IMR-90 (cell line): ENCODE results near the gene JPH3. TPM values are rescaled to one million over a fixed set of nuclear protein-coding genes. Genes with fewer than 3 reads are reported as not detected.

Experiments used
- ATAC-seq: fragments of 200-7000 bp; cut with Tn5 transposase; 2 replicates; pipeline ENCODE4 v1.9.1; 2020; ENCODE audit warnings: low read depth, mild to moderate bottlenecking, moderate library complexity
- BruUV-seq: library from RNA; stranded (reverse); fragments of 400-500 nt; replicated peaks from 2 replicates; lab custom pipeline; 2021; lab: Mats Ljungman, UMichigan
- CTCF ChIA-PET: fragments of 300-600 bp; formaldehyde crosslinking; extraction: SDS; loops from one replicate; lab custom pipeline; 2021; ENCODE audit warnings: antibody characterized with exemption; lab: Yijun Ruan, JAX
- POLR2A ChIA-PET: fragments of 300-600 bp; sonication (Branson Sonifier 250); formaldehyde crosslinking; loops from one replicate; lab custom pipeline; 2022; ENCODE audit warnings: antibody characterized with exemption; ENCODE audit not compliant: unreplicated experiment; lab: Charles Lee
- DNase-seq: peaks from one replicate; pipeline ENCODE4 v3.0.0; 2013
- H2AFZ ChIP-seq: replicated peaks from 2 replicates; pipeline ENCODE3; 2013; ENCODE audit warnings: low read length, mild to moderate bottlenecking; ENCODE audit not compliant: poor library complexity
- H2AK5ac ChIP-seq: 2 replicates; pipeline ENCODE4 v1.6.1; 2013; ENCODE audit warnings: low read depth, low read length, inconsistent platforms
- H2AK9ac ChIP-seq: replicated peaks from 2 replicates; pipeline ENCODE3; 2013; ENCODE audit warnings: mild to moderate bottlenecking, low read depth, low read length, moderate library complexity; ENCODE audit not compliant: poor library complexity
- H2BK120ac ChIP-seq: 2 replicates; pipeline ENCODE4 v1.6.1; 2013; ENCODE audit warnings: low read depth, low read length, inconsistent platforms
- H2BK15ac ChIP-seq: 3 replicates; pipeline ENCODE4 v1.6.1; 2013; ENCODE audit warnings: low read depth, low read length, inconsistent platforms
- H2BK20ac ChIP-seq: 2 replicates; pipeline ENCODE4 v1.6.1; 2013; ENCODE audit warnings: low read depth, mild to moderate bottlenecking, inconsistent platforms, low read length, moderate library complexity
- H2BK5ac ChIP-seq: 2 replicates; pipeline ENCODE4 v1.6.1; 2013; ENCODE audit warnings: mild to moderate bottlenecking, low read depth, low read length, inconsistent platforms; ENCODE audit not compliant: poor library complexity, severe bottlenecking
- H3K14ac ChIP-seq: replicated peaks from 2 replicates; pipeline ENCODE4 v1.6.1; 2013; ENCODE audit warnings: low read depth, low read length, inconsistent platforms
- H3K18ac ChIP-seq: 2 replicates; pipeline ENCODE4 v1.6.1; 2013; ENCODE audit warnings: low read depth, low read length, control low read depth
- H3K23ac ChIP-seq: 2 replicates; pipeline ENCODE4 v1.6.1; 2013; ENCODE audit warnings: low read depth, low read length, inconsistent platforms
- H3K27ac ChIP-seq: 2 replicates; pipeline ENCODE4 v1.5.1; 2013; ENCODE audit warnings: mild to moderate bottlenecking, control low read depth, low read length; ENCODE audit not compliant: insufficient read depth
- H3K27me3 ChIP-seq: 2 replicates; pipeline ENCODE4 v1.6.1; 2013; ENCODE audit warnings: low read length; ENCODE audit not compliant: control insufficient read depth, insufficient read depth
- H3K36me3 ChIP-seq: 2 replicates; pipeline ENCODE4 v1.6.1; 2013; ENCODE audit warnings: low read length, mixed read lengths; ENCODE audit not compliant: control insufficient read depth, insufficient read depth
- H3K4ac ChIP-seq: 2 replicates; pipeline ENCODE4 v1.6.1; 2013; ENCODE audit warnings: low read depth, low read length, inconsistent platforms
- H3K4me1 ChIP-seq: 2 replicates; pipeline ENCODE4 v1.6.1; 2013; ENCODE audit warnings: low read length, mixed read lengths; ENCODE audit not compliant: control insufficient read depth, insufficient read depth
- H3K4me2 ChIP-seq: 2 replicates; pipeline ENCODE4 v1.6.1; 2013; ENCODE audit warnings: low read depth, mild to moderate bottlenecking, control low read depth, low read length, moderate library complexity
- H3K4me3 ChIP-seq: 2 replicates; pipeline ENCODE4 v1.5.1; 2013; ENCODE audit warnings: low read depth, mild to moderate bottlenecking, control low read depth, low read length, moderate library complexity; ENCODE audit not compliant: insufficient read depth
- H3K56ac ChIP-seq: 2 replicates; pipeline ENCODE4 v1.6.1; 2013; ENCODE audit warnings: low read length, inconsistent platforms; ENCODE audit not compliant: insufficient read depth; ENCODE audit errors: extremely low read depth
- H3K79me1 ChIP-seq, 2 experiments: 2 replicates each; pipeline ENCODE4 v1.6.1; 2013; ENCODE audit warnings: low read length in 2 of 2, inconsistent platforms in 1 of 2, low read depth in 1 of 2
- H3K9ac ChIP-seq: 2 replicates; pipeline ENCODE4 v1.6.1; 2013; ENCODE audit warnings: low read depth, low read length, control low read depth
- H3K9me1 ChIP-seq: 2 replicates; pipeline ENCODE4 v1.6.1; 2013; ENCODE audit warnings: low read length, inconsistent platforms; ENCODE audit not compliant: insufficient read depth
- H3K9me3 ChIP-seq: 2 replicates; pipeline ENCODE4 v1.6.1; 2013; ENCODE audit warnings: low read length; ENCODE audit not compliant: control insufficient read depth, insufficient read depth
- H4K20me1 ChIP-seq: 2 replicates; pipeline ENCODE4 v1.6.1; 2013; ENCODE audit warnings: low read length, inconsistent platforms; ENCODE audit not compliant: insufficient read depth
- H4K5ac ChIP-seq: 2 replicates; pipeline ENCODE4 v1.6.1; 2013; ENCODE audit warnings: mild to moderate bottlenecking, low read depth, low read length, control low read depth
- H4K8ac ChIP-seq, 2 experiments: 2 replicates each; pipeline ENCODE4 v1.6.1; 2013; ENCODE audit warnings: low read depth in 2 of 2, low read length in 2 of 2, control low read depth in 1 of 2, inconsistent platforms in 1 of 2
- H4K91ac ChIP-seq: 2 replicates; pipeline ENCODE4 v1.6.1; 2013; ENCODE audit warnings: low read depth, low read length, inconsistent platforms; ENCODE audit not compliant: insufficient read depth
- BHLHE40 ChIP-seq: fragments of 150-350 bp; IDR thresholded peaks from 2 replicates; pipeline ENCODE4 v1.6.1; 2016; ENCODE audit warnings: mild to moderate bottlenecking, low read depth, low read length
- CEBPB ChIP-seq: IDR thresholded peaks from 2 replicates; pipeline ENCODE4 v1.6.1; 2012; ENCODE audit warnings: low read depth, low read length, improper control_type of control experiment
- CHD1 ChIP-seq: IDR thresholded peaks from 2 replicates; pipeline ENCODE4 v1.6.1; 2012; ENCODE audit warnings: low read depth, low read length, improper control_type of control experiment
- CTCF ChIP-seq: conservative IDR thresholded peaks from 2 replicates; pipeline ENCODE4 v1.5.1; 2012; ENCODE audit warnings: mild to moderate bottlenecking, low read depth, low read length, improper control_type of control experiment
- ELK1 ChIP-seq: fragments of 150-350 bp; IDR thresholded peaks from 2 replicates; pipeline ENCODE4 v1.6.1; 2016; ENCODE audit warnings: low read depth, mild to moderate bottlenecking, low read length, moderate library complexity, borderline replicate concordance
- FOS ChIP-seq: fragments of 150-350 bp; IDR thresholded peaks from 2 replicates; pipeline ENCODE4 v1.6.1; 2016; ENCODE audit warnings: low read depth, low read length
- MAFK ChIP-seq: IDR thresholded peaks from 2 replicates; pipeline ENCODE4 v1.6.1; 2012; ENCODE audit warnings: low read depth, low read length, improper control_type of control experiment
- MAZ ChIP-seq: IDR thresholded peaks from 2 replicates; pipeline ENCODE4 v1.6.1; 2012; ENCODE audit warnings: low read depth, mild to moderate bottlenecking, low read length, improper control_type of control experiment, moderate library complexity, borderline replicate concordance
- MXI1 ChIP-seq: IDR thresholded peaks from 2 replicates; pipeline ENCODE4 v1.6.1; 2012; ENCODE audit warnings: low read depth, mild to moderate bottlenecking, low read length, moderate library complexity, borderline replicate concordance
- NFE2L2 ChIP-seq: fragments of 150-350 bp; IDR thresholded peaks from 2 replicates; pipeline ENCODE4 v1.6.1; 2016; ENCODE audit warnings: low read depth, mild to moderate bottlenecking, low read length
- POLR2A ChIP-seq: IDR thresholded peaks from 2 replicates; pipeline ENCODE4 v1.6.1; 2012; ENCODE audit warnings: mild to moderate bottlenecking, low read depth, low read length
- RAD21 ChIP-seq: IDR thresholded peaks from 2 replicates; pipeline ENCODE4 v1.6.1; 2012; ENCODE audit warnings: low read length, improper control_type of control experiment
- RCOR1 ChIP-seq: IDR thresholded peaks from 2 replicates; pipeline ENCODE4 v1.6.1; 2012; ENCODE audit warnings: mild to moderate bottlenecking, low read length, improper control_type of control experiment; ENCODE audit not compliant: insufficient replicate concordance
- RFX5 ChIP-seq: IDR thresholded peaks from 2 replicates; pipeline ENCODE4 v1.8.0; 2012; ENCODE audit warnings: low read depth, mild to moderate bottlenecking, low read length, moderate library complexity
- SMC3 ChIP-seq: fragments of 150-350 bp; IDR thresholded peaks from 2 replicates; pipeline ENCODE4 v1.6.1; 2016; ENCODE audit warnings: low read depth, mild to moderate bottlenecking, antibody characterized with exemption, low read length, moderate library complexity
- USF2 ChIP-seq: fragments of 150-350 bp; IDR thresholded peaks from 2 replicates; pipeline ENCODE4 v1.6.1; 2017; ENCODE audit warnings: mild to moderate bottlenecking, antibody characterized with exemption, low read length, low read depth
- WGBS, 2 experiments: methylation state at CpG; one replicate each; pipeline versions ENCODE4 v1.1.5 to v1.1.7; 2013; ENCODE audit warnings: missing lambda C conversion rate in 2 of 2; ENCODE audit not compliant: insufficient read length in 1 of 2; ENCODE audit errors: extremely low coverage in 2 of 2; 5-methylcytosine and 5-hydroxymethylcytosine counted together
- dilution Hi-C: fragments of 300-500 bp; cut with HindIII; formaldehyde crosslinking; loops from one replicate; pipeline ENCODE4 v1.14.3; 2018; ENCODE audit warnings: low sequenced_read_pairs; ENCODE audit not compliant: unreplicated experiment
- in situ Hi-C: fragments of 300-500 bp; cut with MboI; formaldehyde crosslinking; loops from 3 replicates; pipeline ENCODE4 v1.14.3; 2019; ENCODE audit warnings: low sequenced_read_pairs, inconsistent platforms, mixed read lengths
- intact Hi-C: fragments of 100-400 bp; cut with micrococcal nuclease; formaldehyde crosslinking; loops from 2 replicates; pipeline ENCODE4 v1.10.0; 2022
- polyA plus RNA-seq, 3 experiments: library from polyadenylated mRNA; depleted of rRNA; stranded (reverse); fragments of >200 nt; gene quantifications; 2 replicates each; pipeline ENCODE4 v1.2.3, GENCODE V29; 2012; ENCODE audit warnings: low replicate concordance in 1 of 3
- total RNA-seq: library from RNA; depleted of rRNA; stranded (reverse); fragments of >200 nt; gene quantifications from 2 replicates; pipeline ENCODE4 v1.2.3, GENCODE V29; 2012

Gene JPH3
- total and polyA plus RNA-seq, 2 of the 4 experiments (the other 2 are of a cell fraction), result 0.03 TPM; not detected in 1

- Histone ChIP-seq H2AK9ac (no peak overlapping the region), H3K4me3 (no peak overlapping the region), H3K36me3 (peaks cover 20% of the 10 kb centered on the region), H3K23ac (no peak overlapping the region), H3K27ac (no peak overlapping the region), H3K18ac (no peak overlapping the region), H3K4me2 (no peak overlapping the region), H4K91ac (no peak overlapping the region), H4K5ac (no peak overlapping the region), H3K9me3 (no peaks in the 10 kb centered on the region), H3K27me3 (no peaks in the 10 kb centered on the region), H3K4ac (no peak overlapping the region), H2BK5ac (no peak overlapping the region), H2AFZ (no peak overlapping the region), H4K8ac (no peak overlapping the region), H2BK15ac (no peak overlapping the region), H3K14ac (no peak overlapping the region), H4K20me1 (peaks cover 21% of the 10 kb centered on the region), H2AK5ac (no peak overlapping the region), H2BK20ac (no peak overlapping the region), H2BK120ac (no peak overlapping the region), H3K56ac (no peak overlapping the region), H3K4me1 (no peaks in the 10 kb centered on the region), H3K79me1 (peaks cover 0 to 18% of the 10 kb centered on the region in 2 experiments; a peak in 3 of 4 replicates), H3K9ac (no peak overlapping the region), H3K9me1 (peaks cover 5% of the 10 kb centered on the region)
- CTCF ChIA-PET, result no interaction called here
- DNase-seq (no peak), ATAC-seq (no peak)
- dilution Hi-C loops, result no loop called here
- POLR2A ChIA-PET, result no interaction called here
- in situ Hi-C loops, result no loop called here
- intact Hi-C loops, result no loop called here
- no peak for TF ChIP-seq CTCF
- TF ChIP-seq CHD1, result no peak
- TF ChIP-seq RAD21, result no peak
- no peak for TF ChIP-seq MAZ
- no peak for TF ChIP-seq CEBPB
- TF ChIP-seq MAFK, result no peak
- no peak for TF ChIP-seq USF2
- TF ChIP-seq RFX5, result no peak
- TF ChIP-seq BHLHE40, result no peak
- TF ChIP-seq FOS, result no peak
- no peak for TF ChIP-seq NFE2L2
- TF ChIP-seq SMC3, result no peak
- TF ChIP-seq ELK1, result no peak
- no peak for TF ChIP-seq RCOR1
- TF ChIP-seq POLR2A, result no peak
- TF ChIP-seq MXI1, result no peak
- WGBS, 2 experiments, result 90% methylated on average over 6 of the region's 11 CpGs; no CpG with 5 or more reads in 1 of the 2 experiments
- no TSS peak for BruUV-seq
Observed at GRCh38 chr16:87733190-87733589, 130.9 kb downstream of the JPH3 start.
